Activated CD4-positive, alpha-beta memory T cell treated with anti-CD3 and anti-CD28 coated beads for 36 hours (primary cell): Measurements from ENCODE around the gene CBLN1. TPM values are rescaled to one million over a fixed set of nuclear protein-coding genes. Genes with fewer than 3 reads are reported as not detected.
"Not testable (repeated sequence)": the region's sequence is repeated elsewhere in the genome, so short reads cannot be mapped to it uniquely, and the experiment has no call there.

Source experiments
- CTCF ChIA-PET: fragments of 350-600 bp; sonication (Branson Sonifier 250); formaldehyde crosslinking; loops from one replicate; lab custom pipeline; 2021; ENCODE audit warnings: antibody characterized with exemption, inconsistent platforms; lab: Charles Lee
- POLR2A ChIA-PET: fragments of 350-600 bp; sonication (Branson Sonifier 250); formaldehyde crosslinking; loops from one replicate; lab custom pipeline; 2021; ENCODE audit warnings: antibody characterized with exemption; lab: Charles Lee
- DNase-seq: peaks from one replicate; pipeline ENCODE4 v3.0.0-alpha.2; 2020
- H3K27ac Mint-ChIP-seq: one replicate; pipeline ENCODE4 v1.8.0; 2021; ENCODE audit warnings: mixed read lengths
- H3K27me3 Mint-ChIP-seq: one replicate; pipeline ENCODE4 v1.8.0; 2021; ENCODE audit warnings: mixed read lengths
- H3K36me3 Mint-ChIP-seq: one replicate; pipeline ENCODE4 v1.8.0; 2021; ENCODE audit warnings: mixed read lengths
- H3K4me1 Mint-ChIP-seq: one replicate; pipeline ENCODE4 v1.8.0; 2021; ENCODE audit warnings: low read depth, mixed read lengths
- H3K4me3 Mint-ChIP-seq: one replicate; pipeline ENCODE4 v1.8.0; 2021; ENCODE audit warnings: mild to moderate bottlenecking, mixed read lengths
- H3K9me3 Mint-ChIP-seq: one replicate; pipeline ENCODE4 v1.8.0; 2021; ENCODE audit warnings: mixed read lengths
- intact Hi-C: fragments of 100-400 bp; cut with micrococcal nuclease; formaldehyde crosslinking; loops from one replicate; pipeline ENCODE4 v1.15.1; 2023
- total RNA-seq, 2 experiments: library from RNA; stranded (reverse); gene quantifications; one replicate each; pipeline ENCODE4 v1.2.3, GENCODE V29; 2021

The CBLN1 gene
- total RNA-seq, 2 experiments from 2014 or later = not detected

- Mint-ChIP-seq H3K9me3 (no peaks in the 10 kb centered on the region), H3K4me3 (no peak overlapping the region), H3K27ac (no peak overlapping the region), H3K27me3 (peaks cover 3% of the 10 kb centered on the region), H3K4me1 (no peaks in the 10 kb centered on the region), H3K36me3 (no peaks in the 10 kb centered on the region)
- intact Hi-C loops = no loop called here
- DNase-seq = no peak
- ChIA-PET CTCF (no interaction called here), POLR2A (no interaction called here)
Measured at GRCh38 chr16:49248227-49248626, 33.4 kb downstream of the CBLN1 start.

- CTCF ChIA-PET = no interaction called here
- H3K27me3 Mint-ChIP-seq = no peaks in the 10 kb centered on the region
- H3K27ac Mint-ChIP-seq = no peak overlapping the region
- intact Hi-C loops = no loop called here
- POLR2A ChIA-PET = no interaction called here
- H3K36me3 Mint-ChIP-seq = no peaks in the 10 kb centered on the region
- no peak for DNase-seq
- H3K4me3 Mint-ChIP-seq = no peak overlapping the region
- no peaks in the 10 kb centered on the region for H3K4me1 Mint-ChIP-seq
- H3K9me3 Mint-ChIP-seq = peaks cover 3% of the 10 kb centered on the region
Measured at GRCh38 chr16:49236216-49236615, 45.4 kb downstream of the CBLN1 start.

DNA sequence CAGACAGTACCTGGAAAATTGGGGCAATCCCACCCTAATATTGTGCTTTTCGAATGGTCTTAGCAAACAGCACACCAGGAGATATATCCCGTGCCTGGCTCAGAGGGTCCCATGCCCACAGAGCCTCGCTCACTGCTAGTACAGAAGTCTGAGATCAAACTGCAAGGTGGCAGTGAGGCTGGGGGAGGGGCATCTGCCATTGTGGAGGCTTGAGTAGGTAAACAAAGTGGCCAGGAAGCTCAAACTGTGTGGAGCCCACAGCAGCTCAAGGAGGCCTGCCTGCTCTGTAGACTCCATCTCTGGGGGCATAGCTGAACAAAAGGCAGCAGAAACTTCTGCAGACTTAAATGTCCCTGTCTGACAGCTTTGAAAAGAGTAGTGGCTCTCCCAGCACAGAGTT, 53.3 kb downstream of the CBLN1 start:
- H3K4me3 Mint-ChIP-seq, H3K4me1 Mint-ChIP-seq, POLR2A ChIA-PET, H3K27ac Mint-ChIP-seq, H3K27me3 Mint-ChIP-seq, H3K36me3 Mint-ChIP-seq, intact Hi-C loops, H3K9me3 Mint-ChIP-seq, DNase-seq, CTCF ChIA-PET: not testable (repeated sequence)

Other genes with a start within 250 kb of the CBLN1 start
- gene C16orf78, start 92.0 kb upstream of the CBLN1 start, total RNA-seq = not detected